Measurements from ENCODE around the gene RYR2. TPM values are rescaled to one million over a fixed set of nuclear protein-coding genes. Genes with fewer than 3 reads are reported as not detected.

Gene RYR2
- total and polyA plus RNA-seq, 7 donors: under 0.01 to 22.4 (median 6.1) TPM

- DNase-seq: peak; percentile 65
- H3K4me3 ChIP-seq: peak overlapping the region in 2 of 4 donors; percentile 10 to 19
- no peaks in the 10 kb centered on the region for H3K27me3 ChIP-seq
- TF ChIP-seq POLR2AphosphoS5 (IDR thresholded peaks at IDR 0.05) (peak in 1 of 4 donors; percentile 43), POLR2A (IDR thresholded peaks at IDR 0.05) (no peak), EP300 (IDR thresholded peaks at IDR 0.05) (no peak)
- TF ChIP-seq, protein P1, sequence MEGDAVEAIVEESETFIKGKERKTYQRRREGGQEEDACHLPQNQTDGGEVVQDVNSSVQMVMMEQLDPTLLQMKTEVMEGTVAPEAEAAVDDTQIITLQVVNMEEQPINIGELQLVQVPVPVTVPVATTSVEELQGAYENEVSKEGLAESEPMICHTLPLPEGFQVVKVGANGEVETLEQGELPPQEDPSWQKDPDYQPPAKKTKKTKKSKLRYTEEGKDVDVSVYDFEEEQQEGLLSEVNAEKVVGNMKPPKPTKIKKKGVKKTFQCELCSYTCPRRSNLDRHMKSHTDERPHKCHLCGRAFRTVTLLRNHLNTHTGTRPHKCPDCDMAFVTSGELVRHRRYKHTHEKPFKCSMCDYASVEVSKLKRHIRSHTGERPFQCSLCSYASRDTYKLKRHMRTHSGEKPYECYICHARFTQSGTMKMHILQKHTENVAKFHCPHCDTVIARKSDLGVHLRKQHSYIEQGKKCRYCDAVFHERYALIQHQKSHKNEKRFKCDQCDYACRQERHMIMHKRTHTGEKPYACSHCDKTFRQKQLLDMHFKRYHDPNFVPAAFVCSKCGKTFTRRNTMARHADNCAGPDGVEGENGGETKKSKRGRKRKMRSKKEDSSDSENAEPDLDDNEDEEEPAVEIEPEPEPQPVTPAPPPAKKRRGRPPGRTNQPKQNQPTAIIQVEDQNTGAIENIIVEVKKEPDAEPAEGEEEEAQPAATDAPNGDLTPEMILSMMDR (IDR thresholded peaks at IDR 0.05): peak in 1 of 4 experiments; percentile 20
- H3K4me1 ChIP-seq: peaks cover 0 to 21% (median 15%) of the 10 kb centered on the region in 4 donors
- intact Hi-C loops (cut with DNase I): no loop called here
- peak overlapping the region; percentile 5 to 57 (median 45) for H3K27ac ChIP-seq
- H3K9me3 ChIP-seq: no peaks in the 10 kb centered on the region
- no peaks in the 10 kb centered on the region for H3K36me3 ChIP-seq
- WGBS, 2 donors: 69% methylated on average over 11 of the region's 11 CpGs
These were observed 178.0 kb downstream of the RYR2 start for GRCh38 chr1:237219751-237220642.

- intact Hi-C loops (cut with DNase I): no loop called here
These were observed 181.4 kb downstream of the RYR2 start for GRCh38 chr1:237223419-237223818.

GRCh38 chr1:237226177-237226944, 184.4 kb downstream of the RYR2 start:
- no peaks in the 10 kb centered on the region for H3K27me3 ChIP-seq
- no peak overlapping the region for H3K4me3 ChIP-seq
- no peaks in the 10 kb centered on the region for H3K36me3 ChIP-seq
- no peak overlapping the region for H3K27ac ChIP-seq
- DNase-seq: no peak
- no peaks in the 10 kb centered on the region for H3K9me3 ChIP-seq
- peaks cover 0 to 12% (median 8%) of the 10 kb centered on the region in 4 donors for H3K4me1 ChIP-seq
- intact Hi-C loops (cut with DNase I): no loop called here
- WGBS, 2 donors: 67 to 78% methylated on average over 13 of the region's 13 CpGs
- TF ChIP-seq, protein P1 (IDR thresholded peaks at IDR 0.05): no peak

More at GRCh38 chr1:237223419-237223818, 181.4 kb downstream of the RYR2 start:
- DNase-seq: no peak
- Histone ChIP-seq H3K4me3 (no peak overlapping the region), H3K36me3 (no peaks in the 10 kb centered on the region), H3K4me1 (peaks cover 0 to 33% (median 24%) of the 10 kb centered on the region in 4 donors), H3K27me3 (no peaks in the 10 kb centered on the region), H3K27ac (no peak overlapping the region), H3K9me3 (no peaks in the 10 kb centered on the region)
- no peak for TF ChIP-seq POLR2A (IDR thresholded peaks at IDR 0.05)
- no peak for TF ChIP-seq EP300 (IDR thresholded peaks at IDR 0.05)
- no peak for TF ChIP-seq POLR2AphosphoS5 (IDR thresholded peaks at IDR 0.05)
- TF ChIP-seq, protein P1 (IDR thresholded peaks at IDR 0.05): no peak
- WGBS, 2 donors: 74 to 86% methylated on average over 2 of the region's 2 CpGs

DNA sequence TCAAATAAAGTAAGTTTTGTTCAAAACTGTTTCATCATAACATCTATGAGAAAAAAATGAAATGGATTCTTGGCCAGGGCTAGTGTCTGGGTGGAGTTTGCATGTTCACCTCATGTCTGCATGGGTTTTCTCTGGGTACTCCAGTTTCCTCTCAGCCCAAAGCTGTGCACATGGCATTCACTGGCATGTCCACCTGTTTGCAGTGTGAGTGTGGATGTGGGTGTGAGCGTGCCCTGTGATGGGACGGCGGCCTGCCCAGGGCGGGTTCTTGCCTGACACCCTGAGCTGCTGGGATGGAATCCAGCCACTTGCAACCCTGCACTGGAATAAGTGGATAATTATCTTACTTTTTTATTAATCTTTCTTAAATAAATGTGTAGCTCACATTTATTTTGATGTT, 185.5 kb downstream of the RYR2 start:
- Histone ChIP-seq H3K36me3 (no peaks in the 10 kb centered on the region), H3K9me3 (no peaks in the 10 kb centered on the region), H3K27me3 (no peaks in the 10 kb centered on the region), H3K27ac (no peak overlapping the region), H3K4me1 (peaks cover 0 to 12% (median 8%) of the 10 kb centered on the region in 4 donors), H3K4me3 (no peak overlapping the region)
- TF ChIP-seq EP300 (IDR thresholded peaks at IDR 0.05) (no peak), POLR2AphosphoS5 (IDR thresholded peaks at IDR 0.05) (no peak), POLR2A (IDR thresholded peaks at IDR 0.05) (no peak)
- TF ChIP-seq, protein P1 (IDR thresholded peaks at IDR 0.05): no peak
- intact Hi-C loops (cut with DNase I): no loop called here
- WGBS, 2 donors: 84 to 93% methylated on average over 4 of the region's 4 CpGs
- no peak for DNase-seq
